AG04450 (cell line): ENCODE data around the gene HK2. TPM values are rescaled to one million over a fixed set of nuclear protein-coding genes. Genes with fewer than 3 reads are reported as not detected.
"Not testable (repeated sequence)": the region's sequence is repeated elsewhere in the genome, so short reads cannot be mapped to it uniquely, and the experiment has no call there.

Experiments used
- CTCF ChIA-PET: fragments of 300-600, 350-600 bp; formaldehyde crosslinking; extraction: SDS; loops from one replicate; lab custom pipeline; 2022; ENCODE audit warnings: antibody characterized with exemption, inconsistent platforms; lab: Charles Lee
- POLR2A ChIA-PET: fragments of 350-600 bp; formaldehyde crosslinking; extraction: SDS; loops from one replicate; lab custom pipeline; 2021; ENCODE audit warnings: antibody characterized with exemption, inconsistent platforms; lab: Yijun Ruan, JAX
- DNase-seq: peaks from one replicate; pipeline ENCODE4 v3.0.0-alpha.2; 2011; ENCODE audit warnings: low read depth, low spot score
- H3K27ac ChIP-seq: one replicate; pipeline ENCODE4 v1.5.1; 2012; ENCODE audit warnings: low read depth, low read length, control low read depth
- H3K27me3 ChIP-seq: one replicate; pipeline ENCODE4 v1.6.0; 2012; ENCODE audit warnings: low read length; ENCODE audit not compliant: control insufficient read depth, insufficient read depth
- H3K4me3 ChIP-seq: 2 replicates; pipeline ENCODE4 v1.5.1; 2011; ENCODE audit warnings: mild to moderate bottlenecking, low read depth, low read length, control low read depth
- H3K9me3 ChIP-seq: 2 replicates; pipeline ENCODE4 v1.5.1; 2012; ENCODE audit warnings: low read length; ENCODE audit not compliant: control insufficient read depth, insufficient read depth
- polyA plus RNA-seq: library from polyadenylated mRNA; depleted of rRNA; stranded (reverse); fragments of >200 nt; gene quantifications from 2 replicates; pipeline ENCODE4 v1.2.3, GENCODE V29; 2011
- TF ChIP-seq, protein P1 (sequence below): IDR thresholded peaks from 2 replicates; pipeline ENCODE4 v1.5.1; 2011; ENCODE audit warnings: low read depth, low read length, control low read depth, inconsistent platforms

HK2 gene
- polyA plus RNA-seq, 1 experiment, result 12.5 TPM

GRCh38 chr2:74854401-74854800 lies 20.5 kb downstream of the HK2 start:
- no peak overlapping the region for H3K27ac ChIP-seq
- ChIA-PET POLR2A (no interaction called here), CTCF (interaction anchor here (2.0 kb wide), 1 partner anchor 23 kb away, joined by 6 read pairs; no protein-coding TSS in a partner anchor)
- no peaks in the 10 kb centered on the region for H3K27me3 ChIP-seq
- TF ChIP-seq, protein P1, sequence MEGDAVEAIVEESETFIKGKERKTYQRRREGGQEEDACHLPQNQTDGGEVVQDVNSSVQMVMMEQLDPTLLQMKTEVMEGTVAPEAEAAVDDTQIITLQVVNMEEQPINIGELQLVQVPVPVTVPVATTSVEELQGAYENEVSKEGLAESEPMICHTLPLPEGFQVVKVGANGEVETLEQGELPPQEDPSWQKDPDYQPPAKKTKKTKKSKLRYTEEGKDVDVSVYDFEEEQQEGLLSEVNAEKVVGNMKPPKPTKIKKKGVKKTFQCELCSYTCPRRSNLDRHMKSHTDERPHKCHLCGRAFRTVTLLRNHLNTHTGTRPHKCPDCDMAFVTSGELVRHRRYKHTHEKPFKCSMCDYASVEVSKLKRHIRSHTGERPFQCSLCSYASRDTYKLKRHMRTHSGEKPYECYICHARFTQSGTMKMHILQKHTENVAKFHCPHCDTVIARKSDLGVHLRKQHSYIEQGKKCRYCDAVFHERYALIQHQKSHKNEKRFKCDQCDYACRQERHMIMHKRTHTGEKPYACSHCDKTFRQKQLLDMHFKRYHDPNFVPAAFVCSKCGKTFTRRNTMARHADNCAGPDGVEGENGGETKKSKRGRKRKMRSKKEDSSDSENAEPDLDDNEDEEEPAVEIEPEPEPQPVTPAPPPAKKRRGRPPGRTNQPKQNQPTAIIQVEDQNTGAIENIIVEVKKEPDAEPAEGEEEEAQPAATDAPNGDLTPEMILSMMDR, result no peak
- no peak overlapping the region for H3K4me3 ChIP-seq
- H3K9me3 ChIP-seq, result no peaks in the 10 kb centered on the region
- no peak for DNase-seq

DNA sequence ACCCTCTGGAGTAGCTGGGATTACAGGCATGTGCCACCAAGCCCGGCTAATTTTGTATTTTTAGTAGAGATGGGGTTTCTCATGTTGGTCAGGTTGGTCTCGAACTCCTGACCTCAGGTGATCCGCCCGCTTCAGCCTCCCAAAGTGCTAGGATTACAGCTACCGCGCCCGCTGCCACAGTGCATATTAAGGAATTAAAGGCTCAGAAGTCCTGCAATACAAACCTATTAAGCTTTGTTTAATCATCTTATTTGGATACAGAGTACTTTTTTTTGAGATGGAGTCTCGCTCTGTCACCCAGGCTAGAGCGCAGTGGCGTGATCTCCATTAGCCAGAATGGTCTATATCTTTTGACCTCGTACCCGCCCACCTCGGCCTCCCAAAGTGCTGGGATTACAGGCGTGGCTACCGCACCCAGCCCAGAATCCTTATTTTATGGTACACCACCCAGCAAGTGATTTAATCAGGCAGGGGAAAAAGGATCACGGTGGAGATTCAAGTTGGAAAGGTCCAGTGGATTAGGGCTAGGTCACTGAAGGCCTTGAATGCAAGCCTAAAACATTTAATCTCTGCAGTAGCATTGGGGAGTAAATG lies 21.3 kb downstream of the HK2 start:
- H3K4me3 ChIP-seq, H3K27me3 ChIP-seq, H3K9me3 ChIP-seq, H3K27ac ChIP-seq, DNase-seq, POLR2A ChIA-PET: not testable (repeated sequence)
- CTCF ChIA-PET, result interaction anchor here (1.0 to 2.0 kb wide), 2 partner anchors 19 to 22 kb away, joined by 4 to 6 read pairs; no protein-coding TSS in a partner anchor

- CTCF ChIA-PET, result interaction anchor here (2.0 kb wide), 1 partner anchor 21 kb away, joined by 6 read pairs; no protein-coding TSS in a partner anchor
- Histone ChIP-seq H3K9me3 (no peaks in the 10 kb centered on the region), H3K27ac (no peak overlapping the region), H3K27me3 (no peaks in the 10 kb centered on the region), H3K4me3 (no peak overlapping the region)
- DNase-seq, result no peak
- TF ChIP-seq, protein P1, result no peak
- POLR2A ChIA-PET, result no interaction called here
Measured at GRCh38 chr2:74856004-74856578, 22.2 kb downstream of the HK2 start.

GRCh38 chr2:74856599-74856998 lies 22.7 kb downstream of the HK2 start:
- H3K4me3 ChIP-seq, result no peak overlapping the region
- TF ChIP-seq, protein P1, result no peak
- ChIA-PET CTCF (no interaction called here), POLR2A (no interaction called here)
- no peak for DNase-seq
- H3K27ac ChIP-seq, result no peak overlapping the region
- H3K9me3 ChIP-seq, result no peaks in the 10 kb centered on the region
- no peaks in the 10 kb centered on the region for H3K27me3 ChIP-seq

- no peak overlapping the region for H3K4me3 ChIP-seq
- DNase-seq, result no peak
- no peaks in the 10 kb centered on the region for H3K27me3 ChIP-seq
- POLR2A ChIA-PET, result no interaction called here
- CTCF ChIA-PET, result no interaction called here
- H3K9me3 ChIP-seq, result no peaks in the 10 kb centered on the region
- H3K27ac ChIP-seq, result no peak overlapping the region
- TF ChIP-seq, protein P1, result no peak
Measured at GRCh38 chr2:74857215-74857614, 23.3 kb downstream of the HK2 start.
